ENCODE measurements around the gene TES. TPM values are rescaled to one million over a fixed set of nuclear protein-coding genes. Genes with fewer than 3 reads are reported as not detected.
"Not testable (repeated sequence)": the region's sequence is repeated elsewhere in the genome, so short reads cannot be mapped to it uniquely, and the experiment has no call there.

TES gene
- total and polyA plus RNA-seq, 5 experiments from 2014 or later: 119 to 185 (median 177) TPM

DNA sequence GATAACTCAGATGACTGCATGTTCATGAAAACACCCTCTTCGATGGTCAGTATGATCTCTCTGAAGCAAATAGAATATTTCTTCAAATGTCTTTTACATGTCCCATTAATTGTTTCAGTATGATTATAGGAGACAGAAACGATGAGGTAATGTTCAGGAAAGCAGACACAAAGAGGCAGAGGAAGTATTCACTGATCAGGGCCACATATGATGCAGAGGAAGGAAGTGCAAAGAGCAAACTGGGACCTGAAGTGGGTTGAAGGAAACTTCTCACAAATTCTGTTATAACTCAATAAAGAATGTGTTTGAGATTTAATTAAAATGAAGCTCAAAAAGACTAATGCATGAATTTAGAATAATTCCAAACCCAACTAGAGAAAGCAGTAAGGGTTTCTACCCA lies 70.5 kb downstream of the TES start:
- no peak for ATAC-seq
- POLR2A ChIA-PET: no interaction called here
- Mint-ChIP-seq H3K9me3 (no peaks in the 10 kb centered on the region), H3K27me3 (peaks cover 0 to 19% (median 9%) of the 10 kb centered on the region in 5 donors), H3K27ac (peak overlapping the region in 1 of 10 donors; percentile 20), H3K4me3 (no peak overlapping the region), H3K4me1 (no peaks in the 10 kb centered on the region), H3K36me3 (no peaks in the 10 kb centered on the region)
- no peak for DNase-seq

DNA sequence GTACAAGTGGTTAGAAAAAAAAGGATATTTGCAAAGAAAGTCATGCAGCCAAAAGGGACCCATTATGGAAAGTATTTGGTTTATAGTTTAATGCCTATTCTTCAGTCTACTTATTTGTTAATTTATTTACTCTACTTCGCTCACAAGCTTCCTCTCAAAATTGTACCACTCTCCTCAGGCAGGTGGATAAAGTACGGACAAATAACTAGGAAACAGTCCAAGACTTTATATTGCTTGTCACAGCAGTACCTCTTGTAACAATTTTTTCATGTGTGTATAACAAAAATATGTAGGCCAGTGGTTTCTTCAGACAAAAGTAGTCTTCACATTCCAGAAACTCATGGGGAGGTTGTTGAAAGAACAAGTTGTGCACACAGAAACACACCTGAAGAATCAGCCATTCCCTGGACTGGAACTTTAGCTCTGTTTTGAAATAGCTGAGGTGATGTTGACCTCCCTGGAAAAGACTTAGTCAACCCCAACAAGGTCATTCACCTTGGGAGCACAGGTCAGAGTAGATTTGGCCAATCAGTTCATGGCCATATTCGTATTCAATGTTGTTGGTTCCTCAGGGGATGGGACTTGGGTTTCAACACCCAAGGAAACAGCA lies 73.4 kb downstream of the TES start:
- Mint-ChIP-seq H3K9me3 (no peaks in the 10 kb centered on the region), H3K4me1 (no peaks in the 10 kb centered on the region), H3K27me3 (peaks cover 0 to 11% (median 3%) of the 10 kb centered on the region in 5 donors), H3K36me3 (no peaks in the 10 kb centered on the region), H3K4me3 (no peak overlapping the region), H3K27ac (no peak overlapping the region)
- POLR2A ChIA-PET: no interaction called here
- DNase-seq (no peak), ATAC-seq (no peak)

DNA sequence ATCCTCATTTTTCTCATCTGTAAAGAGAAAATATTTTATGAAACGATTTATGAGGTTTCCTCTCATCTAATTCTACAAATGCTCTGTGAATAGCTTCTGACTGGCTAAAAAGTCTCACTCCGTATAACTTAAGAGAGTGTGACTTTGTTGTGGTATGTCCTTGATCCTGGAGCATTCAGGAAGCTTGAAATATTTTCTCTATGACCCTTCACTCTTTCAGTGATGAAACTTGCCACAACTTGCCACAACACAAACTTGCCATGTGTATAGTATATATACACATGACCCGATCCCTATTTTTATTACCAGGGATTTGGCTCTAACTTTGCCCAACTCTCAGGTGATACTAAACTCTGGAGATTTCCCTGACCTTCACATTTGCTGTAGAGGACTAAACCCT lies 74.1 kb downstream of the TES start:
- no peaks in the 10 kb centered on the region for H3K36me3 Mint-ChIP-seq
- DNase-seq: no peak

DNA sequence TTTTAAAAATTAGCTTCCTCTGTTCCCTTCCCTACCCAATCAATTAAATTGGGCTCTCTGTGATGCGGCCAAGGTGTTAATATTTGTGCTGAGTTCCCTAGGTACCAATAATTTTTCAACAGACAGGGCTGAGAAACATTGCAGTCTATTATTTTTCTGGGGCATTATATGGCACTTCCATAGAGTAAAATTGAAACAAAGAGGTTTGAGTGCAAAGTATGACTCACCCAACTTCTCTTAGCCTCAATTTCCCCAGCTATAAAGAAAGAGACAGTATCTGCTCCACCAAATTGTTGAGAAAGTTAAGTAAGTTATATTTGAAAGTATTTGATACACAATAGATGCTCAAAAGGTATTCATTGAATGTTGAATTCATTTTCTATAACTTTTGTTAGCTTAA lies 74.9 kb downstream of the TES start:
- no peaks in the 10 kb centered on the region for H3K4me1 Mint-ChIP-seq
- no peaks in the 10 kb centered on the region for H3K36me3 Mint-ChIP-seq
- DNase-seq (no peak), ATAC-seq (no peak)
- no peak overlapping the region for H3K4me3 Mint-ChIP-seq
- H3K9me3 Mint-ChIP-seq: no peaks in the 10 kb centered on the region
- H3K27ac Mint-ChIP-seq: no peak overlapping the region
- peaks cover 0 to 11% (median 3%) of the 10 kb centered on the region in 5 donors for H3K27me3 Mint-ChIP-seq
- POLR2A ChIA-PET: no interaction called here

More for the DNA sequence above, 74.1 kb downstream of the TES start:
- no peaks in the 10 kb centered on the region for H3K4me1 Mint-ChIP-seq
- POLR2A ChIA-PET: no interaction called here
- no peak overlapping the region for H3K4me3 Mint-ChIP-seq
- no peak for ATAC-seq
- peaks cover 0 to 11% (median 3%) of the 10 kb centered on the region in 5 donors for H3K27me3 Mint-ChIP-seq
- H3K27ac Mint-ChIP-seq: no peak overlapping the region
- no peaks in the 10 kb centered on the region for H3K9me3 Mint-ChIP-seq

DNA sequence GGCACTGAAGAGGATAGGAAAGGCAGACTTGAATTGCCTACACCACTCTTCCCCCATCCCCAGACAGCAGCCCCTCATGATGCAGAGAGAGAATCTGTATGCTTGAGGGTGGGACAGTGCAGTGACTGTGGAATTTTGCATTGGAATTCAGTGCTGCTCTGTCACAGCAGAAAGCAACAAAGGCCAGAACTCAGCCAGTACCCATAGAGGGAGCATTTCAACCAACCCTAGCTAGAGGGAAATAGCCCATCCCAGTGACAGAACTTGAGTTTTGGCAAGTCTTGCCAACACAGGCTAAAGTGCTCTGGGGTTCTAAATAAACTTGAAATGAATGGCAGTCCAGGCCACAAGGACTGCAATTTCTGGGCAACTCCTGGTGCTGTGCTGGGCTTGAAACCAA lies 80.4 kb downstream of the TES start:
- H3K27ac Mint-ChIP-seq: peak overlapping the region in 1 of 10 donors; percentile 82
- no peak for ATAC-seq
- H3K4me3 Mint-ChIP-seq: no peak overlapping the region
- no peaks in the 10 kb centered on the region for H3K4me1 Mint-ChIP-seq
- POLR2A ChIA-PET: no interaction called here
- H3K27me3 Mint-ChIP-seq: peaks cover 9 to 50% (median 30%) of the 10 kb centered on the region in 5 donors
- peaks cover 0 to 13% (median 8%) of the 10 kb centered on the region in 3 donors for H3K36me3 Mint-ChIP-seq
- H3K9me3 Mint-ChIP-seq: peaks cover 3 to 45% (median 23%) of the 10 kb centered on the region in 9 donors
- no peak for DNase-seq

DNA sequence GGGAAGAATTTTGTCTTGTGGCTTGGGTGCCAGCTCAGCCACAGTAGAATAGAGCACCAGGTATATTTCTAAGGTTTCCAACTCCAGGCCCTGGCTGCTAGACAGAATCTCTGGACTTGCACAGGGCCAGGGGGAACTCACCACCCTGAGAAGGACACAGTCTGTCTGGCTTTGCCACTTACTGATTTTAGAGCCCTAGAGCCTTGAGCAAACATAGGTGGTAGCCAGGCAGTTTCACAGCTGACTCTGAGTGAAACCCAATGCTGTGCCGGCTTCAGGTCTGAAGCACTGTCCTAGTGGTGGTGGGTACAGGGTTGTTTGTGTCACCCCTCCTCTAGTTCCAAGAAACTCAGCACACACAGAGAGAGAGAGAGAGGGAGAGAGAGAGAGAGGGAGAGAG lies 81.6 kb downstream of the TES start:
- Mint-ChIP-seq H3K4me1 (no peaks in the 10 kb centered on the region), H3K27ac (peak overlapping the region in 1 of 10 donors; percentile 40), H3K36me3 (peaks cover 0 to 13% (median 8%) of the 10 kb centered on the region in 3 donors), H3K4me3 (no peak overlapping the region), H3K9me3 (peaks cover 4 to 51% (median 28%) of the 10 kb centered on the region in 9 donors), H3K27me3 (peaks cover 9 to 56% (median 33%) of the 10 kb centered on the region in 5 donors)
- ATAC-seq (no peak), DNase-seq (no peak)
- POLR2A ChIA-PET: no interaction called here

DNA sequence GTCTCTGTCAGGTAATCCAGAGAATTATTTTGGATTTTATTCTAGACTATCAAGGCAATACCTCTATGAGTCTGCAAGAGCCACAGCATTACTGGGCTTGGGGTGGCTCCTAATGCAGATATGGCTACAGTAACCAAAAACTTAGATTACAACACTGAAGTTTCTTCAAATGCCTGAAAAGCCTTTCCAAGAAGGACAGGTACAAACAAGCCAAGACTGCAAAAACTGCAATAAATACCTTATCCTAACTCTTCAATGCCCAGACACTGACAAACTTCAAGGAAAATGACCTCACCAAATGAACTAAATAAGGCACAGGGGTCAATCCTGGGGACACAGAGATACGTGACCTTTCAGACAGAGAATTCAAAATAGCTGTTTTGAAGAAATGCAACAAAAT lies 82.0 kb downstream of the TES start:
- Mint-ChIP-seq H3K27ac (no peak overlapping the region), H3K4me3 (no peak overlapping the region), H3K4me1 (no peaks in the 10 kb centered on the region), H3K36me3 (peaks cover 0 to 13% (median 8%) of the 10 kb centered on the region in 3 donors), H3K9me3 (peaks cover 4 to 51% (median 28%) of the 10 kb centered on the region in 9 donors), H3K27me3 (peaks cover 9 to 56% (median 33%) of the 10 kb centered on the region in 5 donors)
- ATAC-seq (no peak), DNase-seq (no peak)
- POLR2A ChIA-PET: no interaction called here

DNA sequence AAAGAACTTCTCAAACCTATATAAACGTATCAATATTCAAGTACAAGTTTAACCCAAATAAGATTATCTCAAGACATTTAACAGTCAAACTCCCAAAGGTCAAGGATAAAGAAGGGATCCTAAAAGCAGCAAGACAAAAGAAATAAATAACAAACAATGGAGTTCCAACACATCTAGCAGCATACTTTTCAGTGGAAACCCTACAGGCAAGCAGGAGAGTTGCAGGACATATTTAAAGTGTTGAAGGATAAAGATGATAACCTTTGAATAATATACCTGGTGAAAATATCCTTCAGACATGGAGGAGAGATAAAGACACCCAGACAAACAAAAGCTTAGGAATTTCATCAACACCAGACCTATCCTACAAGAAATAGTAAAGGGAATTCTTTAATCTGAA lies 82.8 kb downstream of the TES start:
- ATAC-seq: no peak
- Mint-ChIP-seq H3K9me3 (peaks cover 4 to 51% (median 28%) of the 10 kb centered on the region in 9 donors), H3K27me3 (peaks cover 9 to 56% (median 29%) of the 10 kb centered on the region in 5 donors), H3K4me1 (no peaks in the 10 kb centered on the region), H3K36me3 (peaks cover 0 to 13% (median 8%) of the 10 kb centered on the region in 3 donors), H3K27ac (no peak overlapping the region), H3K4me3 (no peak overlapping the region)
- POLR2A ChIA-PET: no interaction called here
- no peak for DNase-seq

DNA sequence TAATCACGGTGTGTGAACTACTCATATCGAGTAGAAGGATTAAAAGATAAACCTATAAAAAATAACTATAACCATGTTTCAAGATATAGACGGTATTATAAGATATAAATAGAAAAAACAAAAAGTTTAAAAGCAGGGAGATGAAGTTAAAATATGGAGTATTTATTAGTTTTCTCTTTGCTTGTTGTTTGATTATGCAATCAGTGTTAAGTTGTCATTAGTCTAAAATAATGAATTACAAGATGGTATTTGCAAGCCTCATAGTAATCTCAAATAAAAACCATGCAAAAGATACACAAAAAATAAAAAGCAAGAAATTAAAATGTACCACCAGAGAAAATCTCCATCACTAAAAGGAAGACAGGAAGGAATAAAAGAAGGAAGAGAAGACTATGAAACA lies 83.3 kb downstream of the TES start:
- no peaks in the 10 kb centered on the region for H3K4me1 Mint-ChIP-seq
- no peak overlapping the region for H3K4me3 Mint-ChIP-seq
- POLR2A ChIA-PET: no interaction called here
- no peak overlapping the region for H3K27ac Mint-ChIP-seq
- H3K9me3 Mint-ChIP-seq: peaks cover 4 to 56% (median 28%) of the 10 kb centered on the region in 9 donors
- H3K27me3 Mint-ChIP-seq: peaks cover 9 to 56% (median 29%) of the 10 kb centered on the region in 5 donors
- peaks cover 0 to 13% (median 8%) of the 10 kb centered on the region in 3 donors for H3K36me3 Mint-ChIP-seq
- DNase-seq (no peak), ATAC-seq (no peak)

DNA sequence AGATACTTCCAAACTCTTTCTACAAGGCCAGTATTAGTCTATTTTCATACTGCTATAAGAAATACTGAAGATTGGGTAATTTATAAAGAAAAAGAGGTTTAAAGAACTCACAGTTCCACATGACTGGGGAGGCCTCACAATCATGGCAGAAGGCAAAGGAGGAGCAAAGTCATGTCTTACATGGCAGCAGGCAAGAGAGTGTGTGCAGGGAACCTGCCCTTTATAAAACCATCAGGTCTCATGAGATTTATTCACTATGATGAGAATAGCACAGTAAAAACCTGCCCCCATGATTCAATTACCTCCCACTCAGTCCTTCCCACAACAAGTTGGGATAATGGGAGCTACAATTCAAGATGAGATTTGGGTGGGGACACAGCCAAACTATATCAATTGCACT lies 85.6 kb downstream of the TES start:
- Mint-ChIP-seq H3K27me3 (peaks cover 8 to 54% (median 29%) of the 10 kb centered on the region in 5 donors), H3K36me3 (peaks cover 0 to 12% (median 8%) of the 10 kb centered on the region in 3 donors), H3K9me3 (peaks cover 4 to 60% (median 28%) of the 10 kb centered on the region in 9 donors)
- H3K4me1 Mint-ChIP-seq, DNase-seq, POLR2A ChIA-PET, H3K27ac Mint-ChIP-seq, H3K4me3 Mint-ChIP-seq, ATAC-seq: not testable (repeated sequence)

DNA sequence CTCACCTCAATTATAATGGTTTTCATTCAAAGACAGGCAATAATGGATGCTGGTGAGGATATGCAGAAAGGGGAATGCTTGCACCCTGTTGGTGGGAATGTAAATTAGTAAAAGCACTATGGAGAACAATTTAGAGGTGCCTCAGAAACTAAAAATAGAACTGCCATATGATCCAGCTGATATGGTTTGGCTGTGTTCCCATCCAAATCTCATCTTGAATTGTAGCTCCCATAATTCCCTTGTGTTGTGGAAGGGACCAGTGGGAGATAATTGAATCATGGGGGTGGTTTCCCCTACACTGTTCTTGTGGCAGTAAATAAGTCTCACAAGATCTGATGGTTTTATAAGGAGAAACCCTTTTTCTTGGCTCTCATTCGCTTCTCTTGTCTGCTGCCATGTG lies 87.7 kb downstream of the TES start:
- Mint-ChIP-seq H3K4me1 (no peaks in the 10 kb centered on the region), H3K27ac (no peak overlapping the region), H3K27me3 (peaks cover 5 to 32% (median 17%) of the 10 kb centered on the region in 5 donors), H3K36me3 (peaks cover 0 to 2% (median 0%) of the 10 kb centered on the region in 3 donors), H3K4me3 (no peak overlapping the region), H3K9me3 (peaks cover 0 to 41% (median 13%) of the 10 kb centered on the region in 9 donors)
- POLR2A ChIA-PET: no interaction called here
- DNase-seq (no peak), ATAC-seq (no peak)

DNA sequence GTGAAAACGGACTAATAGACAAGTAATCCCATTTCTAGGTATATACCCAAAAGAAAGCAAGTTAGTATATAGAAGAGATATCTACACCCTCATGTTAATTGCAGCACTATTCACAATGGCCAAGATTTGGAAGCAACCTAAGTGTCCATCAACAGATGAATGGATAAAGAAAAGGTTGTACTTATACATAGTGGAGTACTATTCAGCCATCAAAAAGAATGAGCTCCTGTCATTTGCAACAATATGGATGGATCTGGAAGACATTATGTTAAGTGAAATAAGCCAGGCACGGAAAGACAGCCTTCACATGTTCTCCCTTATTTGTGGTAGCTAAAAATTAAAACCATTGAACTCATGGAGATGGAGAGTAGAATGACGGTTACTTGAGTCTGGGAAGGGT lies 88.2 kb downstream of the TES start:
- Mint-ChIP-seq H3K9me3 (peaks cover 0 to 36% (median 12%) of the 10 kb centered on the region in 9 donors), H3K36me3 (peaks cover 0 to 2% (median 0%) of the 10 kb centered on the region in 3 donors), H3K4me1 (no peaks in the 10 kb centered on the region), H3K4me3 (no peak overlapping the region), H3K27me3 (peaks cover 5 to 27% (median 15%) of the 10 kb centered on the region in 5 donors), H3K27ac (no peak overlapping the region)
- DNase-seq (no peak), ATAC-seq (no peak)
- POLR2A ChIA-PET: no interaction called here

DNA sequence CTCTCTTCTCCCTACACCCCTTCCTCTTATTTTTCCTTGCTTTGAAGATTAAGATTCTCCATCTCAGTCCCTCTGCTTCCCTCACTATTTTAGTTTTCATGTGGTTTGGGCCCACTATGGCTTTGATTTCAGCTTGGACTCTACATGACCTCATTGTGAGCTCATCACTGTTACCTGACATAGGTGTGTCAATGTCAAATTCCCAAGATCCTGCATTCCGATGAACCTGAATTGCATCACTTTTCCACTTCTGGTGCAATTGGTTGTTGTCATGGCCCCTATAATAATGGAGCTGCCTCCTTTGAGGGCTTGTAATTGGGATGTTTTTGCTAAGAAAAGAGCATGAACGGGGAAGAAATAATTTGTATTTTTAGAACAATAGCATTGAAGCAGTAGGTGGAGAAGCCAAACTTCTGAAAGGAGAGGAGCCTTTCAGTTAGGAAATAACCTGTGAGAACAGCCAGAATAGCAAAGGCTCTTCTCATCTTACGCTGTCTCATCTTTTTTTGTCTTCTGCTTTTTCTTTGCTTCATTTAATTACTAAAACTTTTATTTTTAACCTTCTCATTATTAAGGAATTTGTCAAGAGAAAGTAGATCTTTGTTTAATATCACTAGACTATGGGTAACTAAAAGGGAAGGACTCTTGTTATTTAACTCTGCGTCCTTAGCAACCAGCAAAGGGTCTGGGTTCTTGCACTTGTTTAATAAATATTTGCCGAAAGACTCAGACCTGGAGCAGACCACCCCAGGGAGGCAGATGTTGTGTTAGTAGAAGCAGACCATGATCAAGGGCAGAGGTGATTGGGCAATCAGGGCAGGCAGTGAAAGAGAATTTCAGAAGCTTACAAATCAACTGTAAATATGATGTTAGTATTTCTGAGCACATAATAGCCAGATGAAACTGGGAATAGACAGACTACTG lies 95.4 kb downstream of the TES start:
- H3K4me1 Mint-ChIP-seq: no peaks in the 10 kb centered on the region
- no peak overlapping the region for H3K27ac Mint-ChIP-seq
- POLR2A ChIA-PET: no interaction called here
- H3K9me3 Mint-ChIP-seq: no peaks in the 10 kb centered on the region
- H3K4me3 Mint-ChIP-seq: no peak overlapping the region
- DNase-seq (no peak), ATAC-seq (no peak)
- H3K36me3 Mint-ChIP-seq: no peaks in the 10 kb centered on the region
- H3K27me3 Mint-ChIP-seq: peaks cover 0 to 8% (median 4%) of the 10 kb centered on the region in 5 donors
